CD8-positive, alpha-beta memory T cell (primary cell): ENCODE data around the gene LILRA6. TPM values are rescaled to one million over a fixed set of nuclear protein-coding genes. Genes with fewer than 3 reads are reported as not detected.
"Not testable (repeated sequence)": the region's sequence is repeated elsewhere in the genome, so short reads cannot be mapped to it uniquely, and the experiment has no call there.

Experiments used
- CTCF ChIA-PET: fragments of 350-600 bp; sonication (Branson Sonifier 250); formaldehyde crosslinking; loops from one replicate; lab custom pipeline; 2021; ENCODE audit warnings: antibody characterized with exemption; lab: Charles Lee
- POLR2A ChIA-PET: fragments of 350-600 bp; sonication (Branson Sonifier 250); formaldehyde crosslinking; loops from one replicate; lab custom pipeline; 2021; ENCODE audit warnings: antibody characterized with exemption; lab: Charles Lee
- DNase-seq, 5 donors: peaks; one replicate each; pipeline versions ENCODE4 v3.0.0 to v3.0.0-alpha.2; 2020 to 2022; ENCODE audit warnings: mixed read lengths in 1 of 5
- H3K27ac ChIP-seq: one replicate; pipeline ENCODE4 v1.7.0; 2013; ENCODE audit warnings: low read depth, mild to moderate bottlenecking, low read length, moderate library complexity
- H3K27me3 ChIP-seq: 2 replicates; pipeline ENCODE4 v1.7.0; 2013; ENCODE audit warnings: low read length, mild to moderate bottlenecking; ENCODE audit not compliant: insufficient read depth, poor library complexity, severe bottlenecking
- H3K36me3 ChIP-seq: 2 replicates; pipeline ENCODE4 v1.7.0; 2013; ENCODE audit warnings: mild to moderate bottlenecking, low read length, moderate library complexity; ENCODE audit not compliant: insufficient read depth
- H3K4me1 ChIP-seq: 2 replicates; pipeline ENCODE4 v1.7.0; 2013; ENCODE audit warnings: mild to moderate bottlenecking, low read length, moderate library complexity; ENCODE audit not compliant: insufficient read depth
- H3K4me3 ChIP-seq: 2 replicates; pipeline ENCODE4 v1.7.0; 2013; ENCODE audit warnings: mild to moderate bottlenecking, low read length
- H3K9me3 ChIP-seq: 2 replicates; pipeline ENCODE4 v1.7.0; 2013; ENCODE audit warnings: mild to moderate bottlenecking, low read length
- H3K27ac Mint-ChIP-seq, 8 donors: one replicate each; pipeline ENCODE4 v1.8.0; 2020 to 2021; ENCODE audit warnings: mixed read lengths in 8 of 8, mild to moderate bottlenecking in 6 of 8, inconsistent platforms in 3 of 8, moderate library complexity in 3 of 8
- H3K27me3 Mint-ChIP-seq, 2 donors: one replicate each; pipeline ENCODE4 v1.8.0; 2020 to 2021; ENCODE audit warnings: mixed read lengths in 2 of 2, mild to moderate bottlenecking in 1 of 2, moderate library complexity in 1 of 2
- H3K36me3 Mint-ChIP-seq, 3 donors: one replicate each; pipeline ENCODE4 v1.8.0; 2020 to 2021; ENCODE audit warnings: mixed read lengths in 3 of 3, inconsistent platforms in 1 of 3, mild to moderate bottlenecking in 1 of 3
- H3K4me1 Mint-ChIP-seq, 3 donors: one replicate each; pipeline ENCODE4 v1.8.0; 2020 to 2021; ENCODE audit warnings: mixed read lengths in 3 of 3, inconsistent platforms in 1 of 3, mild to moderate bottlenecking in 1 of 3
- H3K4me3 Mint-ChIP-seq, 7 donors: one replicate each; pipeline ENCODE4 v1.8.0; 2020 to 2021; ENCODE audit warnings: mixed read lengths in 7 of 7, mild to moderate bottlenecking in 6 of 7, moderate library complexity in 4 of 7, inconsistent platforms in 2 of 7
- H3K9me3 Mint-ChIP-seq, 5 donors: one replicate each; pipeline ENCODE4 v1.8.0; 2020 to 2022; ENCODE audit warnings: mixed read lengths in 5 of 5, mild to moderate bottlenecking in 3 of 5, moderate library complexity in 2 of 5, inconsistent platforms in 1 of 5
- polyA plus RNA-seq: library from polyadenylated mRNA; unstranded; fragments of 300-500 nt; fragmentation: Illumina TruSeq; gene quantifications from one replicate; pipeline ENCODE4 v1.2.3, GENCODE V29; 2021
- total RNA-seq, 2 experiments: library from RNA; stranded (reverse); gene quantifications; one replicate each; pipeline ENCODE4 v1.2.3, GENCODE V29; 2021

LILRA6 gene
- total and polyA plus RNA-seq, 3 experiments from 2014 or later, result 0.37 to 0.45 (median 0.42) TPM

DNA sequence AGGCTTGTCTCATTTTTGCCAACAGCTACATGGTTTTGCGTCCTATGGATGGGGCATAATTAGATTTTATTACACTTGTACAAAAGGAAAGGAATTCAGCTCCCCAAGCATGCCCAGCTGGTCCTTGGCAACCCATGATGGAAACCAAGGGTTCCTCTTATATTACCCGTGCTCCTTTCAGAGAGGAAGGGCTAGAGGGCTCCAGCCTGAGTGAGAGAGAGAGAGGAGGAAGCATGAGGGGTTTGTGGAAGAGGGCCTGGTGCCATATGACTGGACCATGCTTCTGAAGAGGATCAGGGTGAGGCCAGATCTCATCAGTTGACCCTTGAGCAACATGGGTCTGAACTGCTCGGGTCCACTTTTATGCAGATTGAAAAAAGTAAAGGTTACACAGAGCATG lies 45.5 kb downstream of the LILRA6 start:
- peak overlapping the region in 1 of 7 donors; percentile 30 for H3K4me3 Mint-ChIP-seq
- Histone ChIP-seq H3K27ac (no peak overlapping the region), H3K27me3 (no peaks in the 10 kb centered on the region), H3K9me3 (no peaks in the 10 kb centered on the region), H3K4me3 (no peak overlapping the region), H3K36me3 (peaks cover 8% of the 10 kb centered on the region), H3K4me1 (peaks cover 22% of the 10 kb centered on the region)
- ChIA-PET POLR2A (no interaction called here), CTCF (no interaction called here)
- no peaks in the 10 kb centered on the region for H3K9me3 Mint-ChIP-seq
- no peak for DNase-seq
- peaks cover 0 to 5% of the 10 kb centered on the region in 2 donors for H3K27me3 Mint-ChIP-seq
- H3K36me3 Mint-ChIP-seq, result peaks cover 0 to 49% (median 14%) of the 10 kb centered on the region in 3 donors
- H3K4me1 Mint-ChIP-seq, result peaks cover 33 to 40% (median 35%) of the 10 kb centered on the region in 3 donors
- peak overlapping the region in 2 of 8 donors; percentile 2 to 39 for H3K27ac Mint-ChIP-seq

DNA sequence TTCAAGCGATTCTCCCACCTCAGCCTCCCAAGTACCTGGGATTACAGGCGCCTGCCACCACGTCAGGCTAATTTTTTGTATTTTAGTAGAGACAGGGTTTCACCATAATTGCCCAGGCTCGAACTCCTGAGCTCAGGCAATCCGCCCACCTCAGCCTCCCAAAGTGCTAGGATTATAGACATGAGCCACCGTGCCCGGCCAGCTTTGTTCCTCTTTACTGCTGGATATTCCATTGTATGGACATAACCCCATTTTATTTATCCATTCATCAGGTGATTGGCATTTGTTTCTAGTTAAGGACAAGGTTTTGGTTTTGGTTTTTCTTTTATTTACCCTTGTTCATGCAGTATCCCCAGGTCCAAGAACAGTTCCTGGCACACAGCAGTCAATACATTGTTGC lies 46.1 kb downstream of the LILRA6 start:
- Mint-ChIP-seq H3K4me3 (peak overlapping the region in 1 of 7 donors; percentile 27), H3K36me3 (peaks cover 0 to 48% (median 12%) of the 10 kb centered on the region in 3 donors), H3K4me1 (peaks cover 33 to 40% (median 35%) of the 10 kb centered on the region in 3 donors), H3K27ac (peak overlapping the region in 1 of 8 donors; percentile 39), H3K9me3 (no peaks in the 10 kb centered on the region), H3K27me3 (peaks cover 0 to 5% of the 10 kb centered on the region in 2 donors)
- Histone ChIP-seq H3K27ac (no peak overlapping the region), H3K27me3 (no peaks in the 10 kb centered on the region), H3K9me3 (no peaks in the 10 kb centered on the region), H3K4me1 (peaks cover 22% of the 10 kb centered on the region), H3K4me3 (no peak overlapping the region), H3K36me3 (peaks cover 6% of the 10 kb centered on the region)
- CTCF ChIA-PET, result no interaction called here
- no peak for DNase-seq
- POLR2A ChIA-PET, result interaction anchor here (0.5 kb wide), 1 partner anchor 27 kb away, joined by 4 read pairs; no protein-coding TSS in a partner anchor

DNA sequence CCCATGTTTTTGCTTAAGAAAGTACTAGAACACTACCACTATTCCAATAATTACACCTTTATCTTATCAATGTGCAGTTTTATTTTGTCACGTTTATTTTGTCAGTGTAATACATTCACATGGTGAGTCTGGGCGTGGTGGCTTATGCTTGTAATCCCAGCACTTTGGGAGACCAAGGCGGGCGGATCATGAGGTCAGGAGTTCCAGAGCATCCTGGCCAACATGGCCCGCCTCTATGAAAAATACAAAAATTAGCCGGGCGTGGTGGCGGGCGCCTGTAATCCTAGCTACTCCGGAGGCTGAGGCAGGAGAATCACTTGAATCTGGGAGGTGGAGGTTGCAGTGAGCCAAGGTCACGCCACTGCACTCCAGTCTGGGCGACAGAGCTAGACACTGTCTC lies 48.1 kb downstream of the LILRA6 start:
- CTCF ChIA-PET, POLR2A ChIA-PET: not testable (repeated sequence)

DNA sequence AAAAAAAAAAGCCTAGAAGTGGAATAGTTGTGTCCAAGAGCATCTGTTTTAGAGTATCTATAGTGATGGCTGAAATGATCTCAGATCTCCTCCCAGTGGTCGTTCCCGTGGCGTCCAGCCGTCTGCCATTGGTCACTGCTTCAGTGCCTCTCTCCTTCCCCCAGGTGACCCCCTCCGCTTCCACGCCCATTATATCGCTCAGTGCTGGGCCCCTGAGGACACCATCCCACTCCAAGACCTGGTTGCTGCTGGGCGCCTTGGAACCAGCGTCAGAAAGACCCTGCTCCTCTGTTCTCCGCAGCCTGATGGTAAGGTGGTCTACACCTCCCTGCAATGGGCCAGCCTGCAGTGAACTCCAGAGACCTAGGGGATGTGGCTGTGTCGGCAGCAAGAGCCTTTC lies 49.6 kb downstream of the LILRA6 start:
- no peaks in the 10 kb centered on the region for H3K9me3 Mint-ChIP-seq

More for the DNA sequence above, 48.1 kb downstream of the LILRA6 start:
- H3K27me3 ChIP-seq, H3K4me3 ChIP-seq, H3K27ac Mint-ChIP-seq, H3K27me3 Mint-ChIP-seq, DNase-seq, H3K27ac ChIP-seq, H3K36me3 ChIP-seq, H3K9me3 ChIP-seq, H3K9me3 Mint-ChIP-seq: not testable (repeated sequence)
- H3K36me3 Mint-ChIP-seq, result peaks cover 0 to 49% (median 12%) of the 10 kb centered on the region in 3 donors
- peak overlapping the region in 1 of 7 donors; percentile 63 for H3K4me3 Mint-ChIP-seq
- peaks cover 25 to 36% (median 29%) of the 10 kb centered on the region in 3 donors for H3K4me1 Mint-ChIP-seq
- peaks cover 13% of the 10 kb centered on the region for H3K4me1 ChIP-seq

DNA sequence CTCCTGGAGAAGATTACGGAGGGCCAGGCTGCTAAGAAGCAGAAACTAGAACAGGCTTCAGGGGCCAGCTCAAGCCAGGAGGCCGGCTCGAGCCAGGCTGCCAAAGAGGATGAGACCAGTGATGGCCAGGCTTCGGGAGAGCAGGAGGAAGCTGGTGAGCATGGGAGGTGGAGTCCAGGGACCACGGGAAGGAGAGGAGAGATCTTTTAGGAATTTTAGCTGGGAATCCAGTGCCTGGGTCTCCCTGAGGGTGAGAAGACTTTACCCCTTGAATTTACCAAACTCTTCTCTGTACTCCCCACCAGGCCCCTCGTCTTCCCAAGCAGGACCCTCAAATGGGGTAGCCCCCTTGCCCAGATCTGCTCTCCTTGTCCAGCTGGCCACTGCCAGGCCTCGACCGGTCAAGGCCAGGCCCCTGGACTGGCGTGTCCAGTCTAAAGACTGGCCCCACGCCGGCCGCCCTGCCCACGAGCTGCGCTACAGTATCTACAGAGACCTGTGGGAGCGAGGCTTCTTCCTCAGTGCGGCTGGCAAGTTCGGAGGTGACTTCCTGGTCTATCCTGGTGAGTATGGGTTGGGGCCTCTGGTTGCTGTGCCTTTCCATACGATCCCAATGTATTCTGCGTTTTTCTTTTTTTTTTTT lies 50.7 kb downstream of the LILRA6 start:
- Histone ChIP-seq H3K27me3 (no peaks in the 10 kb centered on the region), H3K27ac (peak overlapping the region; percentile 100), H3K4me3 (peak overlapping the region; percentile 78), H3K4me1 (peaks cover 22% of the 10 kb centered on the region), H3K36me3 (peaks cover 6% of the 10 kb centered on the region), H3K9me3 (no peaks in the 10 kb centered on the region)
- Mint-ChIP-seq H3K27me3 (peaks cover 0 to 7% of the 10 kb centered on the region in 2 donors), H3K36me3 (peaks cover 0 to 53% (median 12%) of the 10 kb centered on the region in 3 donors), H3K4me3 (peak overlapping the region; percentile 82 to 99 (median 92)), H3K27ac (peak overlapping the region; percentile 75 to 97 (median 89)), H3K9me3 (no peaks in the 10 kb centered on the region), H3K4me1 (peaks cover 37 to 54% (median 47%) of the 10 kb centered on the region in 3 donors)
- POLR2A ChIA-PET, result interaction anchor here (1.3 to 4.2 kb wide), 4 partner anchors 8 to 55 kb away, joined by 3 to 68 read pairs (median 54); partner anchors contain the start of genes CNOT3, LENG1 and RPS9
- CTCF ChIA-PET, result interaction anchor here (1.1 to 1.4 kb wide), 4 partner anchors 15 to 55 kb away, joined by 3 to 4 read pairs (median 4); no protein-coding TSS in a partner anchor
- DNase-seq, result no peak

More for the DNA sequence above, 49.6 kb downstream of the LILRA6 start:
- H3K4me1 ChIP-seq, result peaks cover 21% of the 10 kb centered on the region
- POLR2A ChIA-PET, result interaction anchor here (4.2 kb wide), 1 partner anchor 7 kb away, joined by 68 read pairs; the partner anchor contains the start of gene RPS9
- Mint-ChIP-seq H3K4me3 (peak overlapping the region; percentile 18 to 97 (median 88)), H3K27ac (peak overlapping the region in 3 of 8 donors; percentile 51 to 90 (median 65)), H3K4me1 (peaks cover 30 to 43% (median 37%) of the 10 kb centered on the region in 3 donors), H3K27me3 (peaks cover 0 to 7% of the 10 kb centered on the region in 2 donors), H3K36me3 (peaks cover 0 to 51% (median 12%) of the 10 kb centered on the region in 3 donors)
- CTCF ChIA-PET, result no interaction called here
- no peak for DNase-seq
- no peak overlapping the region for H3K4me3 ChIP-seq
- peaks cover 6% of the 10 kb centered on the region for H3K36me3 ChIP-seq
- H3K9me3 ChIP-seq, result no peaks in the 10 kb centered on the region
- no peaks in the 10 kb centered on the region for H3K27me3 ChIP-seq
- H3K27ac ChIP-seq, result no peak overlapping the region

DNA sequence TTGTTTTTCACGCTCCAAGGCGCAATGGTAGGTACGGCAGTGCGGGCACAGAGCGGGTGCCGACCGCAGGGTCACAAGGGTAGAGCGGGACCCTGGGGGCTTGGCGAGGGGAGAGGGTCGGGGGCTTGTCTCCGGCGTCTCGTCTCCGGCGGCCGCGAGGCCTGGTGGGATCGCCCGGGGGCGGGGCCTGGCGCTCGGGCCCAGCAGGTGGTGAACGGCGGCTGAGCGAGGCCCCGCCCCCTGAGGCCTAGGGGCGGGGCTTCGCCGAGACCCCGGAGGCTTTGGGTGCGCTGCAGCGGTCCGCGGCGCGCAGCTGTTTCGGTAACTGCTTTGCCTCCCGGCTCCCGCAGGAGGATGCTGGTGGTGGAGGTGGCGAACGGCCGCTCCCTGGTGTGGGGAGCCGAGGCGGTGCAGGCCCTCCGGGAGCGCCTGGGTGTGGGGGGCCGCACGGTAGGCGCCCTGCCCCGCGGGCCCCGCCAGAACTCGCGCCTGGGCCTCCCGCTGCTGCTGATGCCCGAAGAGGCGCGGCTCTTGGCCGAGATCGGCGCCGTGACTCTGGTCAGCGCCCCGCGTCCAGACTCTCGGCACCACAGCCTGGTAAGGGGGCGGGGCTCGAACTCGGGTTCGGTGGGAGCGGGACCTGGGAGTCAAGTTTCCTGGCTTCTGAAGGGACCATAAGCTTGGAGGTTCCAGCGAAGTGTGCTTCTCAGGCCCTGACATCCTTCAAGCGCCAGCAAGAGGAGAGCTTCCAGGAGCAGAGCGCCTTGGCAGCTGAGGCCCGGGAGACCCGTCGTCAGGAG lies 51.4 kb downstream of the LILRA6 start, which contains the start of gene TSEN34:
Gene TSEN34 (plus strand): TSS at position 298 of the 800 bp plus-strand sequence. CDS start 57 bp downstream, at position 355.
- peaks cover 6% of the 10 kb centered on the region for H3K36me3 ChIP-seq
- no peaks in the 10 kb centered on the region for H3K9me3 ChIP-seq
- Mint-ChIP-seq H3K4me1 (peaks cover 37 to 54% (median 47%) of the 10 kb centered on the region in 3 donors), H3K27me3 (peaks cover 0 to 7% of the 10 kb centered on the region in 2 donors), H3K27ac (peak within 1 kb of the TSS; percentile 97 to 100 (median 100)), H3K36me3 (peaks cover 0 to 56% (median 12%) of the 10 kb centered on the region in 3 donors), H3K9me3 (no peaks in the 10 kb centered on the region), H3K4me3 (peak within 1 kb of the TSS; percentile 88 to 99 (median 92))
- H3K27me3 ChIP-seq, result no peaks in the 10 kb centered on the region
- H3K27ac ChIP-seq, result peak within 1 kb of the TSS; percentile 100
- ChIA-PET CTCF (interaction anchor here (1.1 to 1.4 kb wide), 5 partner anchors 10 to 54 kb away, joined by 3 to 4 read pairs (median 3); no protein-coding TSS in a partner anchor), POLR2A (interaction anchor here (0.7 to 4.2 kb wide), 6 partner anchors 9 to 258 kb away, joined by 3 to 68 read pairs (median 26); partner anchors contain the start of genes CNOT3, LENG1, LENG8 and RPS9)
- peaks cover 22% of the 10 kb centered on the region for H3K4me1 ChIP-seq
- DNase-seq, result peak in 4 of 5 donors; percentile 84 to 97 (median 92)
- peak within 1 kb of the TSS; percentile 85 for H3K4me3 ChIP-seq

DNA sequence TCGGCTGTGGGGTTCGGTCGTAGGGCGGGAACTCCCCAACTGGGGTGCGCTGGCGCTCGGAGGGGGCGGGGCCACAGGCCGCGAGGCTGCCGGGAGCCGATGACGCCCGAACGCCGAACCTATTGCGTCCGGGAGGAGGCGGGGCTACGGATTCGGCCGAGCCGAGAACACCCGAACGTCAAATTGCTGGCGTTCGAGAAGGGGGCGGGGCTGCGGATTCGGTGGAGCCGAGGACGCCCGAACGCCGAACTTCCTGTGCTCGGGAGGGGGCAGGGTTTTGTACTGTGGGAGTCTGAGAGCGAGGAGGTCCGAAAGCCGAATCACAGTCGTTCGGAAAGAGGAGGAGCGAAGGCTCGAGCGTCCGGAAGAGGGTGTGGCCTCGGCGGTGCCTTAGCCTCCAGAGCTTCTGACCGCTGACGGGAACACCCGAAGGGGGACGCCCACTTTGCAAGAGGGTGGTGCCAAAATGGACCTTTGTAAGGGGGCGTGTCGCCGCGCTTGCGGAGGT lies 52.0 kb downstream of the LILRA6 start:
- Mint-ChIP-seq H3K9me3 (no peaks in the 10 kb centered on the region), H3K4me3 (peak overlapping the region; percentile 88 to 99 (median 92)), H3K36me3 (peaks cover 0 to 56% (median 11%) of the 10 kb centered on the region in 3 donors), H3K4me1 (peaks cover 37 to 54% (median 45%) of the 10 kb centered on the region in 3 donors), H3K27ac (peak overlapping the region; percentile 97 to 100 (median 100)), H3K27me3 (peaks cover 0 to 7% of the 10 kb centered on the region in 2 donors)
- Histone ChIP-seq H3K27ac (peak overlapping the region; percentile 100), H3K9me3 (no peaks in the 10 kb centered on the region), H3K4me3 (peak overlapping the region; percentile 85), H3K4me1 (peaks cover 22% of the 10 kb centered on the region), H3K36me3 (peaks cover 6% of the 10 kb centered on the region), H3K27me3 (no peaks in the 10 kb centered on the region)
- DNase-seq, result peak; percentile 100
- CTCF ChIA-PET, result interaction anchor here (1.1 to 1.4 kb wide), 3 partner anchors 11 to 54 kb away, joined by 3 to 4 read pairs (median 3); no protein-coding TSS in a partner anchor
- POLR2A ChIA-PET, result interaction anchor here (0.7 to 4.2 kb wide), 6 partner anchors 10 to 258 kb away, joined by 3 to 68 read pairs (median 28); partner anchors contain the start of genes CNOT3, LENG1, LENG8 and RPS9
